ENCODE results near the gene VWCE.

- TF ChIP-seq, protein P1, sequence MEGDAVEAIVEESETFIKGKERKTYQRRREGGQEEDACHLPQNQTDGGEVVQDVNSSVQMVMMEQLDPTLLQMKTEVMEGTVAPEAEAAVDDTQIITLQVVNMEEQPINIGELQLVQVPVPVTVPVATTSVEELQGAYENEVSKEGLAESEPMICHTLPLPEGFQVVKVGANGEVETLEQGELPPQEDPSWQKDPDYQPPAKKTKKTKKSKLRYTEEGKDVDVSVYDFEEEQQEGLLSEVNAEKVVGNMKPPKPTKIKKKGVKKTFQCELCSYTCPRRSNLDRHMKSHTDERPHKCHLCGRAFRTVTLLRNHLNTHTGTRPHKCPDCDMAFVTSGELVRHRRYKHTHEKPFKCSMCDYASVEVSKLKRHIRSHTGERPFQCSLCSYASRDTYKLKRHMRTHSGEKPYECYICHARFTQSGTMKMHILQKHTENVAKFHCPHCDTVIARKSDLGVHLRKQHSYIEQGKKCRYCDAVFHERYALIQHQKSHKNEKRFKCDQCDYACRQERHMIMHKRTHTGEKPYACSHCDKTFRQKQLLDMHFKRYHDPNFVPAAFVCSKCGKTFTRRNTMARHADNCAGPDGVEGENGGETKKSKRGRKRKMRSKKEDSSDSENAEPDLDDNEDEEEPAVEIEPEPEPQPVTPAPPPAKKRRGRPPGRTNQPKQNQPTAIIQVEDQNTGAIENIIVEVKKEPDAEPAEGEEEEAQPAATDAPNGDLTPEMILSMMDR (conservative IDR thresholded peaks at IDR 0.05; ENCODE audit: low read length): no peak
- TF ChIP-seq EZH2phosphoT487 (IDR thresholded peaks at IDR 0.05; ENCODE audit: borderline replicate concordance): no peak
These were observed 29.8 kb downstream of the VWCE start for GRCh38 chr11:61265357-61265756.
